Measurements from ENCODE around the gene CUL7.

The CUL7 gene

GRCh38 chr6:42996513-42996912, 57.1 kb downstream of the CUL7 start:
- H3K27me3 ChIP-seq (replicated peaks; ENCODE audit: control insufficient read depth, insufficient read depth, low read length): no peaks in the 10 kb centered on the region
- no peak for TF ChIP-seq CTCF (IDR thresholded peaks at IDR 0.05; ENCODE audit: insufficient read depth, low read length, poor library complexity, severe bottlenecking)
- peaks cover under 1% of the 10 kb centered on the region; the same call in 1 of the 2 replicates for H3K36me3 ChIP-seq (ENCODE audit: control insufficient read depth, insufficient read depth, low read length)
- DNase-seq (ENCODE audit: extremely low read depth, insufficient read length): no peak
- no peak overlapping the region for H3K4me3 ChIP-seq (replicated peaks; ENCODE audit: low read depth, low read length)

GRCh38 chr6:42993445-42993844, 60.2 kb downstream of the CUL7 start:
- TF ChIP-seq CTCF (IDR thresholded peaks at IDR 0.05; ENCODE audit: insufficient read depth, low read length, poor library complexity, severe bottlenecking): no peak
- DNase-seq (ENCODE audit: extremely low read depth, insufficient read length): no peak
- H3K4me3 ChIP-seq (replicated peaks; ENCODE audit: low read depth, low read length): no peak overlapping the region

GRCh38 chr6:42989923-42990322, 63.7 kb downstream of the CUL7 start:
- Histone ChIP-seq H3K4me3 (replicated peaks; ENCODE audit: low read depth, low read length) (no peak overlapping the region), H3K27me3 (replicated peaks; ENCODE audit: control insufficient read depth, insufficient read depth, low read length) (no peaks in the 10 kb centered on the region), H3K36me3 (ENCODE audit: control insufficient read depth, insufficient read depth, low read length) (peaks cover 5% of the 10 kb centered on the region)
- no peak for TF ChIP-seq CTCF (IDR thresholded peaks at IDR 0.05; ENCODE audit: insufficient read depth, low read length, poor library complexity, severe bottlenecking)
- no peak for DNase-seq (ENCODE audit: extremely low read depth, insufficient read length)

More at GRCh38 chr6:42993445-42993844, 60.2 kb downstream of the CUL7 start:
- no peaks in the 10 kb centered on the region for H3K27me3 ChIP-seq (replicated peaks; ENCODE audit: control insufficient read depth, insufficient read depth, low read length)
- H3K36me3 ChIP-seq (ENCODE audit: control insufficient read depth, insufficient read depth, low read length): peaks cover 5% of the 10 kb centered on the region

- H3K27me3 ChIP-seq (replicated peaks; ENCODE audit: control insufficient read depth, insufficient read depth, low read length): no peaks in the 10 kb centered on the region
- no peak for DNase-seq (ENCODE audit: extremely low read depth, insufficient read length)
- no peak overlapping the region for H3K4me3 ChIP-seq (replicated peaks; ENCODE audit: low read depth, low read length)
- TF ChIP-seq CTCF (IDR thresholded peaks at IDR 0.05; ENCODE audit: insufficient read depth, low read length, poor library complexity, severe bottlenecking): no peak
- peaks cover 5% of the 10 kb centered on the region for H3K36me3 ChIP-seq (ENCODE audit: control insufficient read depth, insufficient read depth, low read length)
These were observed 65.1 kb downstream of the CUL7 start for GRCh38 chr6:42988486-42989020.

All from GM06990 (cell line).